Activated naive CD8-positive, alpha-beta T cell treated with anti-CD3 and anti-CD28 coated beads for 36 hours (primary cell): ENCODE results near the gene ARHGAP8. TPM values are rescaled to one million over a fixed set of nuclear protein-coding genes. Genes with fewer than 3 reads are reported as not detected.
"Not testable (repeated sequence)": the region's sequence is repeated elsewhere in the genome, so short reads cannot be mapped to it uniquely, and the experiment has no call there.

Experiments used
- DNase-seq: peaks from one replicate; pipeline ENCODE4 v3.0.0; 2021
- H3K27ac Mint-ChIP-seq: one replicate; pipeline ENCODE4 v1.8.0; 2022; ENCODE audit warnings: mild to moderate bottlenecking, moderate library complexity, mixed read lengths
- H3K27me3 Mint-ChIP-seq: one replicate; pipeline ENCODE4 v1.8.0; 2022; ENCODE audit warnings: mild to moderate bottlenecking, mixed read lengths
- H3K36me3 Mint-ChIP-seq: one replicate; pipeline ENCODE4 v1.8.0; 2021; ENCODE audit warnings: mild to moderate bottlenecking, mixed read lengths
- H3K4me1 Mint-ChIP-seq: one replicate; pipeline ENCODE4 v1.8.0; 2021; ENCODE audit warnings: mixed read lengths
- H3K4me3 Mint-ChIP-seq: one replicate; pipeline ENCODE4 v1.8.0; 2022; ENCODE audit warnings: mild to moderate bottlenecking, moderate library complexity, mixed read lengths
- H3K9me3 Mint-ChIP-seq: one replicate; pipeline ENCODE4 v1.8.0; 2022; ENCODE audit warnings: mixed read lengths
- total RNA-seq, 2 experiments: library from RNA; stranded (reverse); gene quantifications; one replicate each; pipeline ENCODE4 v1.2.3, GENCODE V29; 2021

The ARHGAP8 gene
- total RNA-seq, 2 experiments from 2014 or later = 3.2 TPM

- Mint-ChIP-seq H3K27me3 (no peaks in the 10 kb centered on the region), H3K9me3 (no peaks in the 10 kb centered on the region), H3K36me3 (no peaks in the 10 kb centered on the region), H3K4me1 (no peaks in the 10 kb centered on the region), H3K4me3 (no peak overlapping the region), H3K27ac (no peak overlapping the region)
- no peak for DNase-seq
These were observed 137.0 kb downstream of the ARHGAP8 start for GRCh38 chr22:44889255-44889878.

GRCh38 chr22:44890416-44891292 is 138.3 kb downstream of the ARHGAP8 start:
- Mint-ChIP-seq H3K27ac (no peak overlapping the region), H3K27me3 (no peaks in the 10 kb centered on the region), H3K36me3 (no peaks in the 10 kb centered on the region), H3K4me3 (no peak overlapping the region), H3K4me1 (no peaks in the 10 kb centered on the region), H3K9me3 (no peaks in the 10 kb centered on the region)
- DNase-seq = no peak

GRCh38 chr22:44891293-44891747 is 138.9 kb downstream of the ARHGAP8 start:
- no peaks in the 10 kb centered on the region for H3K36me3 Mint-ChIP-seq
- no peaks in the 10 kb centered on the region for H3K27me3 Mint-ChIP-seq
- no peak for DNase-seq
- H3K27ac Mint-ChIP-seq = no peak overlapping the region
- no peaks in the 10 kb centered on the region for H3K9me3 Mint-ChIP-seq
- H3K4me1 Mint-ChIP-seq = no peaks in the 10 kb centered on the region
- H3K4me3 Mint-ChIP-seq = no peak overlapping the region

- Mint-ChIP-seq H3K27ac (no peak overlapping the region), H3K9me3 (no peaks in the 10 kb centered on the region), H3K27me3 (no peaks in the 10 kb centered on the region), H3K36me3 (no peaks in the 10 kb centered on the region), H3K4me1 (no peaks in the 10 kb centered on the region), H3K4me3 (no peak overlapping the region)
- no peak for DNase-seq
These were observed 139.4 kb downstream of the ARHGAP8 start for GRCh38 chr22:44891791-44892190.

- H3K27ac Mint-ChIP-seq = no peak overlapping the region
- DNase-seq = no peak
- H3K9me3 Mint-ChIP-seq = no peaks in the 10 kb centered on the region
- no peaks in the 10 kb centered on the region for H3K4me1 Mint-ChIP-seq
- no peaks in the 10 kb centered on the region for H3K27me3 Mint-ChIP-seq
- no peaks in the 10 kb centered on the region for H3K36me3 Mint-ChIP-seq
- no peak overlapping the region for H3K4me3 Mint-ChIP-seq
These were observed 139.9 kb downstream of the ARHGAP8 start for GRCh38 chr22:44892243-44892642.

GRCh38 chr22:44892803-44893730 is 140.7 kb downstream of the ARHGAP8 start:
- no peaks in the 10 kb centered on the region for H3K9me3 Mint-ChIP-seq
- H3K36me3 Mint-ChIP-seq = no peaks in the 10 kb centered on the region
- H3K27me3 Mint-ChIP-seq = no peaks in the 10 kb centered on the region
- H3K27ac Mint-ChIP-seq = no peak overlapping the region
- no peaks in the 10 kb centered on the region for H3K4me1 Mint-ChIP-seq
- DNase-seq = no peak
- H3K4me3 Mint-ChIP-seq = no peak overlapping the region

- H3K4me3 Mint-ChIP-seq = no peak overlapping the region
- no peaks in the 10 kb centered on the region for H3K4me1 Mint-ChIP-seq
- no peak for DNase-seq
- no peak overlapping the region for H3K27ac Mint-ChIP-seq
- no peaks in the 10 kb centered on the region for H3K27me3 Mint-ChIP-seq
- H3K9me3 Mint-ChIP-seq = no peaks in the 10 kb centered on the region
- H3K36me3 Mint-ChIP-seq = no peaks in the 10 kb centered on the region
These were observed 141.3 kb downstream of the ARHGAP8 start for GRCh38 chr22:44893731-44894080.

- no peaks in the 10 kb centered on the region for H3K4me1 Mint-ChIP-seq
- H3K27me3 Mint-ChIP-seq = no peaks in the 10 kb centered on the region
- DNase-seq = no peak
- no peaks in the 10 kb centered on the region for H3K9me3 Mint-ChIP-seq
- no peaks in the 10 kb centered on the region for H3K36me3 Mint-ChIP-seq
- H3K4me3 Mint-ChIP-seq = no peak overlapping the region
- H3K27ac Mint-ChIP-seq = no peak overlapping the region
These were observed 141.9 kb downstream of the ARHGAP8 start for GRCh38 chr22:44894321-44894720.

GRCh38 chr22:44894782-44895181 is 142.4 kb downstream of the ARHGAP8 start:
- H3K4me3 Mint-ChIP-seq = no peak overlapping the region
- no peak overlapping the region for H3K27ac Mint-ChIP-seq
- H3K4me1 Mint-ChIP-seq = no peaks in the 10 kb centered on the region
- no peak for DNase-seq
- H3K36me3 Mint-ChIP-seq = no peaks in the 10 kb centered on the region
- H3K27me3 Mint-ChIP-seq = no peaks in the 10 kb centered on the region
- no peaks in the 10 kb centered on the region for H3K9me3 Mint-ChIP-seq

- H3K36me3 Mint-ChIP-seq = no peaks in the 10 kb centered on the region
- H3K9me3 Mint-ChIP-seq = no peaks in the 10 kb centered on the region
- H3K4me1 Mint-ChIP-seq = no peaks in the 10 kb centered on the region
- no peaks in the 10 kb centered on the region for H3K27me3 Mint-ChIP-seq
- no peak overlapping the region for H3K27ac Mint-ChIP-seq
- no peak for DNase-seq
- no peak overlapping the region for H3K4me3 Mint-ChIP-seq
These were observed 143.1 kb downstream of the ARHGAP8 start for GRCh38 chr22:44895296-44896055.

GRCh38 chr22:44898236-44898635 is 145.9 kb downstream of the ARHGAP8 start:
- no peak for DNase-seq
- peaks cover 3% of the 10 kb centered on the region for H3K27me3 Mint-ChIP-seq
- no peaks in the 10 kb centered on the region for H3K36me3 Mint-ChIP-seq
- H3K9me3 Mint-ChIP-seq = peaks cover 8% of the 10 kb centered on the region
- H3K4me1 Mint-ChIP-seq = no peaks in the 10 kb centered on the region
- H3K27ac Mint-ChIP-seq = no peak overlapping the region
- no peak overlapping the region for H3K4me3 Mint-ChIP-seq

GRCh38 chr22:44901301-44901700 is 148.9 kb downstream of the ARHGAP8 start:
- Mint-ChIP-seq H3K36me3 (no peaks in the 10 kb centered on the region), H3K27ac (no peak overlapping the region), H3K27me3 (peaks cover 3% of the 10 kb centered on the region), H3K4me3 (no peak overlapping the region), H3K9me3 (peaks cover 8% of the 10 kb centered on the region), H3K4me1 (no peaks in the 10 kb centered on the region)
- no peak for DNase-seq

- not testable (repeated sequence) for H3K27me3 Mint-ChIP-seq, H3K27ac Mint-ChIP-seq, H3K4me1 Mint-ChIP-seq, H3K4me3 Mint-ChIP-seq, H3K36me3 Mint-ChIP-seq, DNase-seq, H3K9me3 Mint-ChIP-seq
These were observed 150.8 kb downstream of the ARHGAP8 start for GRCh38 chr22:44903164-44903563.

- not testable (repeated sequence) for H3K4me1 Mint-ChIP-seq, H3K27ac Mint-ChIP-seq, H3K36me3 Mint-ChIP-seq, DNase-seq, H3K4me3 Mint-ChIP-seq, H3K9me3 Mint-ChIP-seq
- H3K27me3 Mint-ChIP-seq = peaks cover 12% of the 10 kb centered on the region
These were observed 152.2 kb downstream of the ARHGAP8 start for GRCh38 chr22:44904492-44905152.
